Mucosa of descending colon (tissue), 3 donors: Measurements from ENCODE around the gene DHX16. TPM values are rescaled to one million over a fixed set of nuclear protein-coding genes. Genes with fewer than 3 reads are reported as not detected.

Source experiments
- ATAC-seq: fragments of 200-7000 bp; cut with Tn5 transposase; one replicate; pipeline ENCODE4 v1.9.1; 2020; ENCODE audit warnings: mild to moderate bottlenecking, moderate library complexity
- DNase-seq, 3 donors: peaks; one replicate each; pipeline ENCODE4 v3.0.0-alpha.2; 2020
- H3K36me3 ChIP-seq: fragments of 200-600 bp; one replicate; pipeline ENCODE4 v1.8.0; 2021; ENCODE audit warnings: low read depth, mild to moderate bottlenecking
- H3K4me1 ChIP-seq: fragments of 200-600 bp; one replicate; pipeline ENCODE4 v1.8.0; 2021; ENCODE audit warnings: low read depth, mild to moderate bottlenecking
- H3K4me3 ChIP-seq: fragments of 200-600 bp; one replicate; pipeline ENCODE4 v1.8.0; 2021; ENCODE audit warnings: mild to moderate bottlenecking
- H3K9me3 ChIP-seq: fragments of 200-600 bp; one replicate; pipeline ENCODE4 v1.8.0; 2021; ENCODE audit warnings: mild to moderate bottlenecking
- intact Hi-C, 2 donors: fragments of 100-400 bp; cut with DNase I in 1 of 2; cut with micrococcal nuclease in 1 of 2; formaldehyde crosslinking; loops; one replicate each; pipeline versions ENCODE4 v1.11.0 to v1.11.1; 2022; cut with DNase I, micrococcal nuclease
- total RNA-seq, 3 donors: library from RNA; stranded (reverse); fragmentation: NEBNext Ultra II Directional in 2 of 3; extraction: Animal tissue kit (Norgen Biotek cat#: 25700) in 2 of 3; gene quantifications; one replicate each; pipeline versions ENCODE4 v1.2.1 to v1.2.4, GENCODE V29; 2021 to 2023
- TF ChIP-seq, protein P1 (sequence below): fragments of 200-600 bp; IDR thresholded peaks from one replicate; pipeline ENCODE4 v1.8.0; 2022; ENCODE audit warnings: antibody characterized with exemption, mild to moderate bottlenecking
- donor health status: DM: no; HTN: no; CAD: no; lungs with moderate emphysema.
- donor health status: DM: no; HTN: no; CAD: no.
- donor health status: DM: no; HTN: yes; CAD: no.

DHX16 gene
- total RNA-seq, 3 donors from 2014 or later: 31.0 to 36.2 (median 36.0) TPM

GRCh38 chr6:30657454-30657853 lies 15.4 kb downstream of the DHX16 start:
- Histone ChIP-seq H3K36me3 (peaks cover 11% of the 10 kb centered on the region), H3K9me3 (no peaks in the 10 kb centered on the region), H3K4me3 (no peak overlapping the region), H3K4me1 (no peaks in the 10 kb centered on the region)
- intact Hi-C loops: no loop called here
- ATAC-seq (no peak), DNase-seq (no peak)
- TF ChIP-seq, protein P1, sequence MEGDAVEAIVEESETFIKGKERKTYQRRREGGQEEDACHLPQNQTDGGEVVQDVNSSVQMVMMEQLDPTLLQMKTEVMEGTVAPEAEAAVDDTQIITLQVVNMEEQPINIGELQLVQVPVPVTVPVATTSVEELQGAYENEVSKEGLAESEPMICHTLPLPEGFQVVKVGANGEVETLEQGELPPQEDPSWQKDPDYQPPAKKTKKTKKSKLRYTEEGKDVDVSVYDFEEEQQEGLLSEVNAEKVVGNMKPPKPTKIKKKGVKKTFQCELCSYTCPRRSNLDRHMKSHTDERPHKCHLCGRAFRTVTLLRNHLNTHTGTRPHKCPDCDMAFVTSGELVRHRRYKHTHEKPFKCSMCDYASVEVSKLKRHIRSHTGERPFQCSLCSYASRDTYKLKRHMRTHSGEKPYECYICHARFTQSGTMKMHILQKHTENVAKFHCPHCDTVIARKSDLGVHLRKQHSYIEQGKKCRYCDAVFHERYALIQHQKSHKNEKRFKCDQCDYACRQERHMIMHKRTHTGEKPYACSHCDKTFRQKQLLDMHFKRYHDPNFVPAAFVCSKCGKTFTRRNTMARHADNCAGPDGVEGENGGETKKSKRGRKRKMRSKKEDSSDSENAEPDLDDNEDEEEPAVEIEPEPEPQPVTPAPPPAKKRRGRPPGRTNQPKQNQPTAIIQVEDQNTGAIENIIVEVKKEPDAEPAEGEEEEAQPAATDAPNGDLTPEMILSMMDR: no peak

DNA sequence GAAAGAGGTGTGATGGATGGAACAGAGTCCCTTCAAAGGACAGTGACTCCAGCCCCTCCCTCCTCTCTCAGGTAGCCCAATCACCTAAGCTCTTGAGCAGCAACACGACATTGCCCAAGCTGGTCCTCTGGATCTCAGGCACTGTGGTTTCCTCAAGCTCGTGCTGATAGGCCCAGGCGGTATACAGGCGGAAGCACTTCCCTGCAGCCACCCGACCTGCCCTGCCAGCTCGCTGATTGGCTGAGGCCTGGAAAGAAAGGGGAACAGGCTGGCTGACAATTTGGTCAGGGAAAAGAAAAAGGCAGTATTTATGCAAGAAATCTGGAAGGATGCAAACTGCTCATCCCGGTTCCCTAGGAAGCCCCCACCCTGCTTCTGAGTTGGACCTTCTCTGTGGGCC lies 16.3 kb downstream of the DHX16 start:
- no peak for ATAC-seq

DNA sequence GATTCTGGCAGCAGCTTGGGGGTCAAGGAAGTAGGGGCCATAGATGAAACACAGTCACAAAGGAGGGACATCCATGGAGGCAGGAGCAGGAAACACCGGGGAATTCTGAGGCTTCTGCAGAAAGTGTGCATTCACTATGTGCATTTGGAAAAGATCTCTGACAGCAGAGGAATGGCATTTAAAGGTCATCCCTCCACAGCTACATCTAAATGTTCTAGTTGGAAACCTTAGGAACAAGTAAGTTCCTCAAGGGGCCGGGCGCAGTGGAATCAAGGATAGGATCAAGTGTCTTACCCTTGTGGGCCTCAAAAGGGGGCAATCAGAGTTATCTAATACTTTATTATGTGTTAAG lies 17.1 kb downstream of the DHX16 start:
- intact Hi-C loops: no loop called here
- H3K36me3 ChIP-seq: peaks cover 4% of the 10 kb centered on the region
- no peak for ATAC-seq

More for the DNA sequence above, 16.3 kb downstream of the DHX16 start:
- no peak overlapping the region for H3K4me3 ChIP-seq
- H3K9me3 ChIP-seq: no peaks in the 10 kb centered on the region
- H3K36me3 ChIP-seq: peaks cover 11% of the 10 kb centered on the region
- DNase-seq: no peak
- TF ChIP-seq, protein P1: no peak
- intact Hi-C loops: no loop called here
- no peaks in the 10 kb centered on the region for H3K4me1 ChIP-seq

DNA sequence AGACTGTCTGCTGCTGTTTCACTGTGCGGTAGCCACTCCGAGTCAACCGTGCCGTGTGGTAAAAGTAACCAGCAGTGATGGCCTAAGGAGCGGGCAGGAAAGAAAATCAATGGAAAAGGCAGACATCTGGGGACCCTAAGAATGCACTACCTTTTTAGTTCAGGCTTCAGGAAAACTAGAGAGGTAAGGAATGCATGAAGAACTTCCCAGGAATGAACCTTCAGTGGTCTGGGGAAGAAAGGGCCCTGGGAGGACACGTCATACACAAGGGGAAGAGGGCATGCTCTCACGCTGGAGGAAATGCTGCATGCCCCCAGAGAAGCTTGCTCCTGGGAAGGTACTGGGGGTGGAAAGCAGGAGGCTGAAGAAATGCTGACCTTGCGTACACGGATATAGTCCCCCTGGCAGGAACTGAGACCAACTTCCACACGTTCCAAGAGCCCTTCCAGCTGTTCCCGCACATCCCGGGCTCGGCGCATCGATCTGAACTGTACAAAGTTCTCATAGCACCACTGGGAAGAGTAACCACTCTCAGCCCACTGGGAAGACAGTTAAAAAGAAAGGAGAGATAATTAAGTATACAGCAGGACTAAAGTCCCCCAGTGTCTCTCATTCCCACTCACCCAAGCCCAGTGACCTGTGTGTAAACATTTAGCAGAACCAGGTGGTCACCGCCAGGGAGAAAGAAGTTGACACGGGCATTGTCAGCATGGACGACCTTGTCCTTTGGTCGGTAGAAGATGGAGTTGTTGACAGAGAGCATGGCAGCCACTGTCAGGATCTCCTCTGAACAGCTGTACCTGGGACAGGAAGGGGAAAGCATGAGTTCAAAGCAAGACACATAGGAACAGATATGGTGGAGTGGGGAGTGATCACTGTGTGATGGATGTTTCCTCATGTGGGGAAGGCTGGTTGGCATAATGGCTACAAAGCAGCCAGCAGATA lies 17.7 kb downstream of the DHX16 start:
- intact Hi-C loops: no loop called here
- no peaks in the 10 kb centered on the region for H3K4me1 ChIP-seq
- H3K36me3 ChIP-seq: peaks cover 4% of the 10 kb centered on the region
- no peak overlapping the region for H3K4me3 ChIP-seq
- no peak for ATAC-seq
- DNase-seq: no peak
- no peaks in the 10 kb centered on the region for H3K9me3 ChIP-seq
- TF ChIP-seq, protein P1: no peak

More for the DNA sequence above, 17.1 kb downstream of the DHX16 start:
- Histone ChIP-seq H3K4me3 (no peak overlapping the region), H3K9me3 (no peaks in the 10 kb centered on the region), H3K4me1 (no peaks in the 10 kb centered on the region)
- TF ChIP-seq, protein P1: no peak
- DNase-seq: no peak

DNA sequence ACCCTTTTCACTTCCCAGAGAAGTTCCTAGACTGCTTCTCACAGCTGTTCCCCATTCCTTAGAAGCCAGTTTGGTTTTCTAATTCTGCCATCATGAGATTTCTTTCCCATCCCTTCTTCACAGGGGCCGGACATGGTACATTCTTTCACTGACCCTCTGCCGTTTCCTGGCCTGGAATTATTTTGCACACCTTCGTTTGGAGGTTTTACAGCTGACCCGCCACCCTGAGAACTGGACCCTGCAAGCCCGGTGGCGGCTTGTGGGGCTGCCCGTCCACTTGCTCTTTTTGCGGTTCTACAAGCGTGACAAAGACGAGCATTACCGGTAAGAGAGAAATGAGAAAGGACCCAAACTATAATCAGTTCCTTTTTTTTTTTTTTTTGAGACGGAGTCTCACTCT lies 21.7 kb downstream of the DHX16 start:
- no peaks in the 10 kb centered on the region for H3K9me3 ChIP-seq
- H3K36me3 ChIP-seq: no peaks in the 10 kb centered on the region
- TF ChIP-seq, protein P1: no peak
- intact Hi-C loops: no loop called here
- DNase-seq (no peak), ATAC-seq (no peak)
- H3K4me1 ChIP-seq: peaks cover 6% of the 10 kb centered on the region
- H3K4me3 ChIP-seq: no peak overlapping the region
